Spinal cord (tissue), 10 donors: ENCODE data around the gene KCNJ2. TPM values are rescaled to one million over a fixed set of nuclear protein-coding genes. Genes with fewer than 3 reads are reported as not detected.

ENCODE experiments used
- DNase-seq, 6 donors: peaks; one replicate each; pipeline versions ENCODE4 v3.0.0 to v3.0.0-alpha.2; 2013 to 2015; ENCODE audit warnings: low spot score in 6 of 6, low read depth in 4 of 6
- H3K27ac ChIP-seq: one replicate; pipeline ENCODE4 v1.5.1; 2013; ENCODE audit warnings: low read depth, low read length, control low read depth
- H3K27me3 ChIP-seq: one replicate; pipeline ENCODE4 v1.6.1; 2013; ENCODE audit warnings: low read length; ENCODE audit not compliant: control insufficient read depth, insufficient read depth
- H3K36me3 ChIP-seq: one replicate; pipeline ENCODE4 v1.6.1; 2013; ENCODE audit warnings: low read length; ENCODE audit not compliant: control insufficient read depth, insufficient read depth
- H3K4me1 ChIP-seq: one replicate; pipeline ENCODE4 v1.6.1; 2013; ENCODE audit warnings: low read length; ENCODE audit not compliant: control insufficient read depth, insufficient read depth
- H3K4me3 ChIP-seq: one replicate; pipeline ENCODE4 v1.5.1; 2013; ENCODE audit warnings: low read depth, low read length, control low read depth
- H3K9me3 ChIP-seq: one replicate; pipeline ENCODE4 v1.6.1; 2013; ENCODE audit warnings: low read length; ENCODE audit not compliant: control insufficient read depth, insufficient read depth
- WGBS: methylation state at CpG from one replicate; pipeline ENCODE4 v1.1.5; 2013; ENCODE audit warnings: missing lambda C conversion rate; ENCODE audit not compliant: insufficient coverage; 5-methylcytosine and 5-hydroxymethylcytosine counted together
- long read RNA-seq, 4 donors: transcript quantifications; one replicate each; lab custom pipeline, GENCODE V29; 2026
- polyA plus RNA-seq, 2 donors: library from polyadenylated mRNA; unstranded; fragments of 120-200 nt; gene quantifications; one replicate each; pipeline ENCODE4 v1.2.1, GENCODE V29; 2013; ENCODE audit not compliant: insufficient read length in 2 of 2
- total RNA-seq, 2 donors: library from RNA; depleted of rRNA in 1 of 2; stranded (reverse); fragments of 120-200 nt in 1 of 2; fragments of >200 nt in 1 of 2; gene quantifications; one replicate each; pipeline versions ENCODE4 v1.2.3 to v1.2.4, GENCODE V29; 2013 to 2014
- donor health status: healthy.

KCNJ2 gene
- total RNA-seq (10 to 100 TPM in 1 of 2 donors, 1 to 10 TPM in 1; 8.5 to 13.0 TPM), polyA plus RNA-seq (1 to 10 TPM; 2.4 to 3.4 TPM)
- long read RNA-seq, donor 1: 0 reads
- long read RNA-seq, donor 2: 0 reads
- long read RNA-seq, donor 3, full-length matches to known transcripts: 2 of 2 reads
- long read RNA-seq, donor 3, partial matches to known transcripts: 0 of 2 reads
- long read RNA-seq, donor 3, other reads (novel, unspliced or antisense): 0 of 2 reads
- long read RNA-seq, donor 4: 0 reads

GRCh38 chr17:70168977-70169708 lies at the start of gene KCNJ2:
KCNJ2 (plus strand) TSS chr17:70169532; CDS start chr17:70175040, 5,508 bp downstream.
- Histone ChIP-seq H3K27ac (peak within 1 kb of the TSS; percentile 92), H3K9me3 (no peaks in the 10 kb centered on the region), H3K4me1 (peaks cover 14% of the 10 kb centered on the region), H3K4me3 (peak within 1 kb of the TSS; percentile 69), H3K36me3 (no peaks in the 10 kb centered on the region), H3K27me3 (peaks cover 8% of the 10 kb centered on the region)
- DNase-seq: peak; percentile 60 to 94 (median 77)
- WGBS: under 1% methylated on average over 65 of the region's 67 CpGs

- no peaks in the 10 kb centered on the region for H3K9me3 ChIP-seq
- no peak overlapping the region for H3K4me3 ChIP-seq
- H3K27me3 ChIP-seq: no peaks in the 10 kb centered on the region
- no peak for DNase-seq
- 100% methylated on average over 1 of the region's 1 CpG for WGBS
- no peak overlapping the region for H3K27ac ChIP-seq
- no peaks in the 10 kb centered on the region for H3K4me1 ChIP-seq
- H3K36me3 ChIP-seq: no peaks in the 10 kb centered on the region
These were observed 49.8 kb upstream of the KCNJ2 start for GRCh38 chr17:70119545-70119944.

- no peaks in the 10 kb centered on the region for H3K9me3 ChIP-seq
- WGBS: 63% methylated on average over 1 of the region's 2 CpGs
- no peaks in the 10 kb centered on the region for H3K36me3 ChIP-seq
- no peaks in the 10 kb centered on the region for H3K27me3 ChIP-seq
- no peaks in the 10 kb centered on the region for H3K4me1 ChIP-seq
- no peak overlapping the region for H3K4me3 ChIP-seq
- DNase-seq: no peak
- no peak overlapping the region for H3K27ac ChIP-seq
These were observed 49.3 kb upstream of the KCNJ2 start for GRCh38 chr17:70119983-70120382.

- Histone ChIP-seq H3K27ac (no peak overlapping the region), H3K9me3 (no peaks in the 10 kb centered on the region), H3K27me3 (no peaks in the 10 kb centered on the region), H3K4me1 (no peaks in the 10 kb centered on the region), H3K4me3 (no peak overlapping the region), H3K36me3 (no peaks in the 10 kb centered on the region)
- 83% methylated on average over 2 of the region's 4 CpGs for WGBS
- no peak for DNase-seq
These were observed 48.9 kb upstream of the KCNJ2 start for GRCh38 chr17:70120425-70120824.

GRCh38 chr17:70121126-70121525 lies 48.2 kb upstream of the KCNJ2 start:
- no CpG with 5 or more reads among the region's 3 CpGs for WGBS
- H3K9me3 ChIP-seq: no peaks in the 10 kb centered on the region
- H3K27me3 ChIP-seq: no peaks in the 10 kb centered on the region
- DNase-seq: no peak
- H3K4me3 ChIP-seq: no peak overlapping the region
- no peaks in the 10 kb centered on the region for H3K4me1 ChIP-seq
- H3K36me3 ChIP-seq: no peaks in the 10 kb centered on the region
- no peak overlapping the region for H3K27ac ChIP-seq

- Histone ChIP-seq H3K4me1 (no peaks in the 10 kb centered on the region), H3K36me3 (no peaks in the 10 kb centered on the region), H3K27ac (no peak overlapping the region), H3K27me3 (no peaks in the 10 kb centered on the region), H3K9me3 (no peaks in the 10 kb centered on the region), H3K4me3 (no peak overlapping the region)
- no peak for DNase-seq
- no CpG with 5 or more reads among the region's 2 CpGs for WGBS
These were observed 46.1 kb upstream of the KCNJ2 start for GRCh38 chr17:70123193-70123592.

GRCh38 chr17:70124723-70125122 lies 44.6 kb upstream of the KCNJ2 start:
- H3K36me3 ChIP-seq: no peaks in the 10 kb centered on the region
- no peak overlapping the region for H3K4me3 ChIP-seq
- H3K9me3 ChIP-seq: no peaks in the 10 kb centered on the region
- H3K27me3 ChIP-seq: no peaks in the 10 kb centered on the region
- no CpG with 5 or more reads among the region's 3 CpGs for WGBS
- no peak for DNase-seq
- H3K4me1 ChIP-seq: no peaks in the 10 kb centered on the region
- no peak overlapping the region for H3K27ac ChIP-seq

- Histone ChIP-seq H3K27me3 (no peaks in the 10 kb centered on the region), H3K27ac (no peak overlapping the region), H3K4me3 (no peak overlapping the region), H3K4me1 (no peaks in the 10 kb centered on the region), H3K36me3 (no peaks in the 10 kb centered on the region), H3K9me3 (no peaks in the 10 kb centered on the region)
- 94% methylated on average over 6 of the region's 6 CpGs for WGBS
- DNase-seq: no peak
These were observed 42.0 kb upstream of the KCNJ2 start for GRCh38 chr17:70127221-70127873.

GRCh38 chr17:70128727-70129238 lies 40.5 kb upstream of the KCNJ2 start:
- Histone ChIP-seq H3K36me3 (no peaks in the 10 kb centered on the region), H3K27ac (no peak overlapping the region), H3K27me3 (no peaks in the 10 kb centered on the region), H3K4me1 (no peaks in the 10 kb centered on the region), H3K9me3 (no peaks in the 10 kb centered on the region), H3K4me3 (no peak overlapping the region)
- 97% methylated on average over 17 of the region's 23 CpGs for WGBS
- DNase-seq: no peak
